ENCODE results near the gene CFAP157. TPM values are rescaled to one million over a fixed set of nuclear protein-coding genes. Genes with fewer than 3 reads are reported as not detected.

Gene CFAP157
- total and polyA plus RNA-seq, 2 of the 13 experiments (the other 11 are each of a cell fraction or from before 2014, with no cell fraction given) = 0.07 TPM; not detected in 1

- H3K4me1 ChIP-seq (ENCODE audit: insufficient read depth, low read length) = peaks cover 25% of the 10 kb centered on the region
- no peak overlapping the region for H2AFZ ChIP-seq (ENCODE audit: low read length)
- no peak for FAIRE-seq
- H3K79me2 ChIP-seq (ENCODE audit: insufficient read depth, low read length) = no peaks in the 10 kb centered on the region
- in situ Hi-C loops (cut with HindIII; ENCODE audit: extremely low pct_ligation_motif_present, low pct_unique_long_range_greater_than_20kb) (no loop called here), intact Hi-C loops (cut with micrococcal nuclease; ENCODE audit: unreplicated experiment) (loop anchor here (10.0 kb wide), 1 partner anchor 216 kb away; no protein-coding TSS in a partner anchor)
- TF ChIP-seq HNRNPK (IDR thresholded peaks at IDR 0.05; ENCODE audit: low read depth, low read length, poor library complexity, severe bottlenecking) (peak; percentile 39), GABPB1 (CRISPR knock-in tag; IDR thresholded peaks at IDR 0.05) (no peak), ZKSCAN1 (IDR thresholded peaks at IDR 0.05; ENCODE audit: low read length) (no peak), DMAP1 (CRISPR knock-in tag; IDR thresholded peaks at IDR 0.05) (no peak), THAP8 (CRISPR knock-in tag; IDR thresholded peaks at IDR 0.05; ENCODE audit: borderline replicate concordance) (no peak), LRRFIP1 (CRISPR knock-in tag; conservative IDR thresholded peaks at IDR 0.05) (no peak), MIXL1 (CRISPR knock-in tag; IDR thresholded peaks at IDR 0.05) (no peak)
- H3K9me3 ChIP-seq (ENCODE audit: low read length) = no peaks in the 10 kb centered on the region
- ATAC-seq = no peak
- H3K9ac ChIP-seq (ENCODE audit: insufficient read depth, low read depth, low read length) = no peak overlapping the region
- H3K36me3 ChIP-seq (replicated peaks in 1 of 2; ENCODE audit: control insufficient read depth in 1 of 2, insufficient read depth in 2 of 2, low read length in 2 of 2) = no peaks in the 10 kb centered on the region
- no peak overlapping the region for H3K4me3 ChIP-seq (replicated peaks in 1 of 3; ENCODE audit: insufficient read depth in 1 of 3, low read depth in 2 of 3, low read length in 3 of 3)
- no peaks in the 10 kb centered on the region for H4K20me1 ChIP-seq (ENCODE audit: insufficient read depth, low read length)
- H3K4me2 ChIP-seq (ENCODE audit: low read depth, low read length) = no peak overlapping the region
- POLR2A ChIA-PET = interaction anchor here (0.7 kb wide), 1 partner anchor 18 kb away, joined by 3 read pairs; no protein-coding TSS in a partner anchor
- no TSS peak for BruUV-seq (replicated peaks)
- H3K27me3 ChIP-seq (ENCODE audit: control insufficient read depth in 1 of 2, insufficient read depth in 2 of 2, low read length in 2 of 2) = peaks cover 0 to 6% of the 10 kb centered on the region in 2 experiments; a peak in 2 of 5 replicates
- no peak overlapping the region for H3K27ac ChIP-seq (ENCODE audit: extremely low read length, insufficient read depth, low read length)
- CTCF ChIA-PET (ENCODE audit: low intra/inter-chr PET ratio, low total read pairs) = no interaction called here
- DNase-seq (ENCODE audit: low spot score) = no peak
These were observed 14.1 kb downstream of the CFAP157 start for GRCh38 chr9:127720865-127721227.
